HEK293T (cell line): ENCODE results near the gene C4orf54.

Experiments used
- CTCF ChIA-PET: fragments of 350-600 bp; formaldehyde crosslinking; extraction: SDS; loops from one replicate; lab custom pipeline; 2021; ENCODE audit warnings: antibody characterized with exemption, inconsistent platforms; lab: Yijun Ruan, JAX
- POLR2A ChIA-PET: fragments of 350-600 bp; formaldehyde crosslinking; extraction: SDS; loops from one replicate; lab custom pipeline; 2020; ENCODE audit warnings: antibody characterized with exemption, inconsistent platforms; lab: Yijun Ruan, JAX
- DNase-seq: peaks from one replicate; pipeline ENCODE4 v3.0.0; 2012; ENCODE audit warnings: mixed read lengths; ENCODE audit errors: extremely low spot score
- ARNT ChIP-seq: fragments of 450-650 bp; IDR thresholded peaks from 2 replicates; pipeline ENCODE4 v1.6.1; 2017; ENCODE audit warnings: mild to moderate bottlenecking
- BHLHE40 ChIP-seq: fragments of 450-650 bp; IDR thresholded peaks from 2 replicates; pipeline ENCODE4 v1.6.1; 2016; ENCODE audit warnings: mild to moderate bottlenecking, moderate library complexity, borderline replicate concordance
- CTBP1 ChIP-seq: fragments of 450-650 bp; IDR thresholded peaks from 2 replicates; pipeline ENCODE4 v1.6.1; 2016; ENCODE audit warnings: borderline replicate concordance
- ELF4 ChIP-seq: fragments of 450-650 bp; IDR thresholded peaks from 2 replicates; pipeline ENCODE4 v1.6.1; 2017; ENCODE audit warnings: antibody characterized with exemption
- FOXA1 ChIP-seq: fragments of 450-650 bp; IDR thresholded peaks from 2 replicates; pipeline ENCODE4 v1.6.1; 2016; ENCODE audit warnings: mild to moderate bottlenecking
- FOXK2 ChIP-seq: fragments of 450-650 bp; IDR thresholded peaks from 2 replicates; pipeline ENCODE4 v1.6.1; 2016; ENCODE audit warnings: mild to moderate bottlenecking
- FOXM1 ChIP-seq: fragments of 450-650 bp; IDR thresholded peaks from 2 replicates; pipeline ENCODE4 v1.6.1; 2017; ENCODE audit warnings: mild to moderate bottlenecking, borderline replicate concordance
- HDGF ChIP-seq: fragments of 450-650 bp; IDR thresholded peaks from 2 replicates; pipeline ENCODE4 v1.6.1; 2017; ENCODE audit warnings: antibody characterized with exemption, borderline replicate concordance
- L3MBTL2 ChIP-seq: fragments of 450-650 bp; conservative IDR thresholded peaks from 2 replicates; pipeline ENCODE4 v1.6.1; 2016; ENCODE audit warnings: mild to moderate bottlenecking
- LEF1 ChIP-seq: fragments of 450-650 bp; IDR thresholded peaks from 2 replicates; pipeline ENCODE4 v1.6.1; 2017; ENCODE audit warnings: mild to moderate bottlenecking, borderline replicate concordance
- NFRKB ChIP-seq: fragments of 450-650 bp; IDR thresholded peaks from 2 replicates; pipeline ENCODE4 v1.6.1; 2016; ENCODE audit warnings: mild to moderate bottlenecking, moderate library complexity
- PKNOX1 ChIP-seq: fragments of 450-650 bp; IDR thresholded peaks from 2 replicates; pipeline ENCODE4 v1.6.1; 2016
- SP1 ChIP-seq: fragments of 450-650 bp; IDR thresholded peaks from 2 replicates; pipeline ENCODE4 v1.6.1; 2017
- SUZ12 ChIP-seq: fragments of 450-650 bp; IDR thresholded peaks from 2 replicates; pipeline ENCODE4 v1.6.1; 2016; ENCODE audit warnings: mild to moderate bottlenecking
- TARDBP ChIP-seq: fragments of 450-650 bp; IDR thresholded peaks from 2 replicates; pipeline ENCODE4 v1.6.1; 2016
- ZNF384 ChIP-seq: fragments of 450-650 bp; IDR thresholded peaks from 2 replicates; pipeline ENCODE4 v1.6.1; 2016

The C4orf54 gene

GRCh38 chr4:99648321-99648720 lies 9.3 kb downstream of the C4orf54 start:
- CTCF ChIA-PET, result interaction anchor here (0.7 kb wide), 1 partner anchor 160 kb away, joined by 4 read pairs; no protein-coding TSS in a partner anchor
- DNase-seq, result no peak
- no peak for TF ChIP-seq ARNT
- TF ChIP-seq FOXK2, result no peak
- TF ChIP-seq CTBP1, result no peak
- no peak for TF ChIP-seq SUZ12
- no peak for TF ChIP-seq FOXM1
- no peak for TF ChIP-seq FOXA1
- TF ChIP-seq LEF1, result no peak
- no peak for TF ChIP-seq TARDBP
- no peak for TF ChIP-seq BHLHE40
- no peak for TF ChIP-seq NFRKB
- no peak for TF ChIP-seq HDGF
- no peak for TF ChIP-seq ELF4
- TF ChIP-seq PKNOX1, result no peak
- TF ChIP-seq SP1, result no peak
- no peak for TF ChIP-seq ZNF384
- no peak for TF ChIP-seq L3MBTL2
- POLR2A ChIA-PET, result no interaction called here

- POLR2A ChIA-PET, result no interaction called here
- no peak for DNase-seq
- CTCF ChIA-PET, result no interaction called here
- no peak for TF ChIP-seq L3MBTL2
- TF ChIP-seq FOXM1, result no peak
Measured at GRCh38 chr4:99647071-99647470, 10.6 kb downstream of the C4orf54 start.

GRCh38 chr4:99645638-99646037 lies 12.0 kb downstream of the C4orf54 start:
- DNase-seq, result no peak
- TF ChIP-seq BHLHE40 (no peak), FOXK2 (no peak), CTBP1 (no peak), NFRKB (no peak), ARNT (no peak), L3MBTL2 (no peak), PKNOX1 (no peak), ZNF384 (no peak), TARDBP (no peak), LEF1 (no peak), HDGF (no peak), SP1 (no peak), FOXM1 (no peak), FOXA1 (no peak), ELF4 (no peak), SUZ12 (no peak)
- POLR2A ChIA-PET, result no interaction called here
- CTCF ChIA-PET, result no interaction called here

- no peak for TF ChIP-seq FOXM1
- no peak for TF ChIP-seq NFRKB
- ChIA-PET CTCF (no interaction called here), POLR2A (no interaction called here)
- DNase-seq, result no peak
Measured at GRCh38 chr4:99645036-99645435, 12.6 kb downstream of the C4orf54 start.

- no peak for TF ChIP-seq SP1
- CTCF ChIA-PET, result interaction anchor here (0.7 kb wide), 1 partner anchor 21 kb away, joined by 3 read pairs; no protein-coding TSS in a partner anchor
- no peak for DNase-seq
- POLR2A ChIA-PET, result no interaction called here
Measured at GRCh38 chr4:99644453-99644852, 13.2 kb downstream of the C4orf54 start.

- no peak for TF ChIP-seq SUZ12
- TF ChIP-seq BHLHE40, result no peak
- no peak for TF ChIP-seq FOXA1
- no peak for TF ChIP-seq LEF1
- no peak for TF ChIP-seq PKNOX1
- no peak for TF ChIP-seq SP1
- TF ChIP-seq ZNF384, result no peak
- no peak for TF ChIP-seq HDGF
- no peak for TF ChIP-seq CTBP1
- no peak for TF ChIP-seq L3MBTL2
- POLR2A ChIA-PET, result no interaction called here
- CTCF ChIA-PET, result no interaction called here
- no peak for DNase-seq
Measured at GRCh38 chr4:99642725-99643489, 14.7 kb downstream of the C4orf54 start.

GRCh38 chr4:99640676-99641075 lies 17.0 kb downstream of the C4orf54 start:
- CTCF ChIA-PET, result no interaction called here
- TF ChIP-seq BHLHE40, result no peak
- TF ChIP-seq SP1, result no peak
- TF ChIP-seq ELF4, result no peak
- POLR2A ChIA-PET, result no interaction called here
- no peak for DNase-seq
